DND-41 (cell line): ENCODE measurements around the gene LYPLAL1.

Experiments
- CTCF ChIP-seq: IDR thresholded peaks from 2 replicates; pipeline ENCODE4 v1.5.1; 2012; ENCODE audit warnings: borderline replicate concordance, low read length, moderate library complexity, mild to moderate bottlenecking; ENCODE audit not compliant: poor library complexity, severe bottlenecking; ENCODE audit errors: extremely low read depth
- EZH2 ChIP-seq: IDR thresholded peaks from 3 replicates; pipeline ENCODE4 v1.6.1; 2012; ENCODE audit warnings: borderline replicate concordance, low read depth, mild to moderate bottlenecking, moderate library complexity, low read length, inconsistent platforms; ENCODE audit not compliant: severe bottlenecking

- no peak for TF ChIP-seq CTCF
- no peak for TF ChIP-seq EZH2
Measured at GRCh38 chr1:219124163-219124562, 49.5 kb upstream of the LYPLAL1 start.
